Mesenchymal stem cell (in vitro differentiated cells and primary cell): ENCODE measurements around the gene EMP2.

Experiments
- DNase-seq: peaks from one replicate; pipeline ENCODE4 v3.0.0-alpha.2; 2013
- H2AFZ ChIP-seq: one replicate; pipeline ENCODE4 v1.6.1; 2013; ENCODE audit warnings: low read depth, mild to moderate bottlenecking, control low read depth, inconsistent platforms, low read length, moderate library complexity
- H2AK5ac ChIP-seq: 2 replicates; pipeline ENCODE4 v1.6.1; 2013; ENCODE audit warnings: low read length, moderate library complexity, mild to moderate bottlenecking, inconsistent platforms; ENCODE audit not compliant: severe bottlenecking
- H2BK120ac ChIP-seq: one replicate; pipeline ENCODE4 v1.6.1; 2013; ENCODE audit warnings: low read depth, mild to moderate bottlenecking, inconsistent platforms, low read length, moderate library complexity
- H2BK12ac ChIP-seq, 2 experiments: one replicate each; pipeline ENCODE4 v1.6.1; 2013; ENCODE audit warnings: inconsistent platforms in 2 of 2, low read length in 2 of 2, mild to moderate bottlenecking in 2 of 2, moderate library complexity in 2 of 2, control low read depth in 1 of 2
- H2BK15ac ChIP-seq: one replicate; pipeline ENCODE4 v1.6.1; 2013; ENCODE audit warnings: mild to moderate bottlenecking, low read depth, inconsistent platforms; ENCODE audit not compliant: poor library complexity, severe bottlenecking
- H2BK5ac ChIP-seq: 2 replicates; pipeline ENCODE4 v1.6.1; 2013; ENCODE audit warnings: low read depth, mild to moderate bottlenecking, low read length, control low read depth, inconsistent platforms; ENCODE audit not compliant: poor library complexity, severe bottlenecking
- H3K14ac ChIP-seq, 2 experiments: one replicate each; pipeline ENCODE4 v1.6.1; 2013; ENCODE audit warnings: inconsistent platforms in 2 of 2, low read length in 2 of 2, control low read depth in 1 of 2, mild to moderate bottlenecking in 1 of 2, moderate library complexity in 1 of 2
- H3K18ac ChIP-seq, 2 experiments: one replicate each; pipeline ENCODE4 v1.6.1; 2013; ENCODE audit warnings: inconsistent platforms in 2 of 2, low read length in 2 of 2, control low read depth in 1 of 2, low read depth in 1 of 2, mild to moderate bottlenecking in 1 of 2
- H3K23ac ChIP-seq, 2 experiments: one replicate each; pipeline ENCODE4 v1.6.1; 2013; ENCODE audit warnings: inconsistent platforms in 2 of 2, low read length in 2 of 2, mild to moderate bottlenecking in 2 of 2, moderate library complexity in 2 of 2, control low read depth in 1 of 2
- H3K27ac ChIP-seq: 2 replicates; pipeline ENCODE4 v1.5.1; 2013; ENCODE audit warnings: mild to moderate bottlenecking, moderate library complexity, low read length, control low read depth, inconsistent platforms; ENCODE audit not compliant: poor library complexity, severe bottlenecking
- H3K27me3 ChIP-seq, 2 experiments: 2 replicates each; pipeline versions ENCODE4 v1.6.1 to v1.7.0; 2013; ENCODE audit warnings: low read length in 2 of 2, mild to moderate bottlenecking in 2 of 2, moderate library complexity in 2 of 2, control low read depth in 1 of 2, inconsistent platforms in 1 of 2; ENCODE audit not compliant: control insufficient read depth in 1 of 2, insufficient read depth in 1 of 2
- H3K36me3 ChIP-seq, 2 experiments: 2 replicates each; pipeline versions ENCODE4 v1.6.1 to v1.7.0; 2013; ENCODE audit warnings: low read length in 2 of 2, control low read depth in 1 of 2, inconsistent platforms in 1 of 2, low read depth in 1 of 2, mild to moderate bottlenecking in 1 of 2; ENCODE audit not compliant: insufficient read depth in 2 of 2, control insufficient read depth in 1 of 2
- H3K4ac ChIP-seq, 2 experiments: one replicate each; pipeline ENCODE4 v1.6.1; 2013; ENCODE audit warnings: inconsistent platforms in 2 of 2, low read length in 2 of 2, mild to moderate bottlenecking in 2 of 2, moderate library complexity in 2 of 2, control low read depth in 1 of 2, low read depth in 1 of 2
- H3K4me1 ChIP-seq: 2 replicates; pipeline ENCODE4 v1.6.1; 2013; ENCODE audit warnings: low read depth, low read length, control low read depth; ENCODE audit not compliant: control insufficient read depth, insufficient read depth
- H3K4me2 ChIP-seq: 2 replicates; pipeline ENCODE4 v1.6.1; 2013; ENCODE audit warnings: low read length, mild to moderate bottlenecking, inconsistent platforms; ENCODE audit not compliant: poor library complexity, severe bottlenecking
- H3K4me3 ChIP-seq, 2 experiments: 2 replicates each; pipeline versions ENCODE4 v1.5.1 to v1.7.0; 2013; ENCODE audit warnings: low read length in 2 of 2, mild to moderate bottlenecking in 2 of 2, control low read depth in 1 of 2, low read depth in 1 of 2; ENCODE audit not compliant: insufficient read depth in 1 of 2
- H3K79me1 ChIP-seq: replicated peaks from 2 replicates; pipeline ENCODE4 v1.6.1; 2013; ENCODE audit warnings: mild to moderate bottlenecking, control low read depth, low read length, inconsistent platforms; ENCODE audit not compliant: poor library complexity, severe bottlenecking
- H3K9ac ChIP-seq: 2 replicates; pipeline ENCODE4 v1.7.0; 2013; ENCODE audit warnings: mild to moderate bottlenecking, low read length, moderate library complexity
- H3K9me3 ChIP-seq: 2 replicates; pipeline ENCODE4 v1.7.0; 2013; ENCODE audit warnings: mild to moderate bottlenecking, low read length; ENCODE audit not compliant: control insufficient read depth
- H4K8ac ChIP-seq: one replicate; pipeline ENCODE4 v1.6.1; 2013; ENCODE audit warnings: inconsistent platforms, mild to moderate bottlenecking, low read length, moderate library complexity
- H4K91ac ChIP-seq: one replicate; pipeline ENCODE4 v1.6.1; 2013; ENCODE audit warnings: mild to moderate bottlenecking, low read length, inconsistent platforms
- WGBS: methylation state at CpG from one replicate; pipeline ENCODE4 v1.1.7; 2013; ENCODE audit warnings: mixed read lengths; 5-methylcytosine and 5-hydroxymethylcytosine counted together

Gene EMP2

GRCh38 chr16:10558746-10559641, 21.4 kb downstream of the EMP2 start:
- H2AFZ ChIP-seq = no peak overlapping the region
- no peak overlapping the region for H3K4me2 ChIP-seq
- no peak overlapping the region for H2BK12ac ChIP-seq
- H2BK120ac ChIP-seq = no peak overlapping the region
- H3K9me3 ChIP-seq = peaks cover 8% of the 10 kb centered on the region
- H3K4me3 ChIP-seq = peak overlapping the region in 1 of 2 experiments; percentile 55
- H3K23ac ChIP-seq = no peak overlapping the region
- no peak overlapping the region for H2BK5ac ChIP-seq
- no peak overlapping the region for H2AK5ac ChIP-seq
- H3K4ac ChIP-seq = no peak overlapping the region
- 92% methylated on average over 25 of the region's 25 CpGs for WGBS
- H3K79me1 ChIP-seq = peaks cover 2% of the 10 kb centered on the region
- peak overlapping the region; percentile 49 for H2BK15ac ChIP-seq
- H3K9ac ChIP-seq = peak overlapping the region; percentile 66
- no peaks in the 10 kb centered on the region for H3K27me3 ChIP-seq
- no peak overlapping the region for H3K14ac ChIP-seq
- DNase-seq = no peak
- no peak overlapping the region for H3K18ac ChIP-seq
- no peak overlapping the region for H4K8ac ChIP-seq
- no peak overlapping the region for H4K91ac ChIP-seq
- no peak overlapping the region for H3K27ac ChIP-seq
- no peaks in the 10 kb centered on the region for H3K36me3 ChIP-seq
- no peaks in the 10 kb centered on the region for H3K4me1 ChIP-seq

DNA sequence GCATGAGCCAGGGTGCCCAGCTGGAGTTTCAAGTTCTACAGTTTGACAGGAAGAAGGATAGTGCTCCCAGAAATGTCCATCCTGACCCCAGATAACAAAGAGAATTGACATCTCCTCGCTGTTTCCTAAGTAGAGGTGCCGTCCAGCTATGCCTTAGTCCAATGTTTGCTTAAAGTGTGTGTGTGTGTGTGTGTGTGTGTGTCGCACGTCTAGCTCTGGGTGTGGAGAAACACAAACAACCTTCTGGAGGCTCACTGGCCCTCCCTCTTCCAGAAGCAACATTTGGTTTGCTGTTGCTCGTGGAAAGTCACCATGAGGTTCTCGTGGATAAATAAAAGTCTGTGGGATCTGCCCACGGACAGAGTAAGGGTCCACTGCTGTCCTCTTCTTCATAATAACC, 22.1 kb downstream of the EMP2 start:
- H3K18ac ChIP-seq = no peak overlapping the region
- H3K4ac ChIP-seq = no peak overlapping the region
- H3K23ac ChIP-seq = no peak overlapping the region
- H3K79me1 ChIP-seq = no peaks in the 10 kb centered on the region
- no peak for DNase-seq
- no peak overlapping the region for H3K14ac ChIP-seq
- H3K27me3 ChIP-seq = no peaks in the 10 kb centered on the region
- H4K91ac ChIP-seq = no peak overlapping the region
- no peak overlapping the region for H2BK12ac ChIP-seq
- no peak overlapping the region for H2BK120ac ChIP-seq
- no peak overlapping the region for H2BK5ac ChIP-seq
- H3K9ac ChIP-seq = peak overlapping the region; percentile 66
- H2AK5ac ChIP-seq = no peak overlapping the region
- H3K27ac ChIP-seq = no peak overlapping the region
- no peak overlapping the region for H3K4me2 ChIP-seq
- no peak overlapping the region for H4K8ac ChIP-seq
- H3K36me3 ChIP-seq = no peaks in the 10 kb centered on the region
- peak overlapping the region in 1 of 2 experiments; percentile 55 for H3K4me3 ChIP-seq
- H3K9me3 ChIP-seq = peaks cover 8% of the 10 kb centered on the region
- no peaks in the 10 kb centered on the region for H3K4me1 ChIP-seq
- H2AFZ ChIP-seq = no peak overlapping the region
- no peak overlapping the region for H2BK15ac ChIP-seq
- 95% methylated on average over 7 of the region's 7 CpGs for WGBS

DNA sequence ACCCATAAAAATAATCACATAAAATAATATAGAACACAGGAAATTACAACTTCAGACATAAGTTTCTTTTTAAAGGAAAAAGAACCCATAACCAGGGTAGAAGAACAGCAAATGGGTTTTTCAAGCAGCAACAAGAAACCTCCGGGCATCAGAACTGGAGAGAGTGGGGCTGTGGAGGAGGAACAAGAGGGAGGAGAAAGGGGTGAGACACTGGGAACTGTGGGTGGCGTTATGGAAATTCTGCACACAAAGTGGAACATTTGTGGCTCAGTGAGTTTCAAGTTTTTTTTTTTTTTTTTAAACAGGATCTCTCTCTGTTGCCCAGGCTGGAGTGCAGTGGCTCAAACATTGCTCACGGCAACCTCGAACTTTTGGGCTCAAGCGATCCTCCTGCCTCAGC, 22.6 kb downstream of the EMP2 start:
- Histone ChIP-seq H3K9me3 (peaks cover 8% of the 10 kb centered on the region), H3K36me3 (no peaks in the 10 kb centered on the region), H3K14ac (no peak overlapping the region), H3K4me1 (no peaks in the 10 kb centered on the region), H3K27me3 (no peaks in the 10 kb centered on the region), H2AFZ (no peak overlapping the region), H2BK120ac (no peak overlapping the region), H3K9ac (no peak overlapping the region), H3K4ac (no peak overlapping the region), H3K4me3 (no peak overlapping the region), H3K18ac (no peak overlapping the region), H3K79me1 (no peaks in the 10 kb centered on the region), H2BK12ac (no peak overlapping the region), H3K4me2 (no peak overlapping the region), H2BK5ac (no peak overlapping the region), H2AK5ac (no peak overlapping the region), H4K8ac (no peak overlapping the region), H3K27ac (no peak overlapping the region), H3K23ac (no peak overlapping the region), H2BK15ac (no peak overlapping the region), H4K91ac (no peak overlapping the region)
- DNase-seq = no peak
- WGBS = over 99% methylated on average over 5 of the region's 5 CpGs

DNA sequence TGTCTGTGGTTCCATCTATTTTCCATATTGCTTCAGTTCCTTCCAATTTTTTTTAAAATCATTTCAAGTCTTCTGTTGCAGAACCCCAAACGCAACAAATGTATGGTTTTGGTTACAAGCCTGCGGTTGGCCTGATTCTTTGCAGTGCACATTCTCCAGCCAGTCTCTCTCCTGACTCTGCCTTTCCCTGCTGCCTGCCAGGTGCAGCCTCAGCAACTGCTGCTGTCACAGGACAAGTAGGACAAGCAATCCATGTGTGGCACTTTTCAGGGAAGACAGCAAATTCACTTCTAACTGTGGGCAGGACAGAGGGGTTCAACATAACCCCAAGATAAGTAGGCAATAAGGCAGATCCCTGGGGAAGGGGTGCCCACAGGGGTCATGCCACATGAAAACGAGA, 24.2 kb downstream of the EMP2 start:
- H3K18ac ChIP-seq = no peak overlapping the region
- no peak overlapping the region for H2AK5ac ChIP-seq
- H3K4me3 ChIP-seq = no peak overlapping the region
- H3K27me3 ChIP-seq = no peaks in the 10 kb centered on the region
- H3K36me3 ChIP-seq = no peaks in the 10 kb centered on the region
- 95% methylated on average over 3 of the region's 3 CpGs for WGBS
- DNase-seq = no peak
- no peak overlapping the region for H2BK5ac ChIP-seq
- no peaks in the 10 kb centered on the region for H3K79me1 ChIP-seq
- no peak overlapping the region for H4K91ac ChIP-seq
- H3K27ac ChIP-seq = no peak overlapping the region
- no peak overlapping the region for H2BK15ac ChIP-seq
- H2AFZ ChIP-seq = no peak overlapping the region
- no peak overlapping the region for H2BK12ac ChIP-seq
- no peak overlapping the region for H2BK120ac ChIP-seq
- peaks cover 8% of the 10 kb centered on the region for H3K9me3 ChIP-seq
- no peak overlapping the region for H3K9ac ChIP-seq
- H3K4me2 ChIP-seq = no peak overlapping the region
- H4K8ac ChIP-seq = no peak overlapping the region
- H3K23ac ChIP-seq = no peak overlapping the region
- H3K4me1 ChIP-seq = no peaks in the 10 kb centered on the region
- H3K14ac ChIP-seq = no peak overlapping the region
- H3K4ac ChIP-seq = no peak overlapping the region
